Endodermal cell (in vitro differentiated cells): ENCODE results near the gene DSCAML1. TPM values are rescaled to one million over a fixed set of nuclear protein-coding genes. Genes with fewer than 3 reads are reported as not detected.

Source experiments
- DNase-seq: peaks from one replicate; pipeline ENCODE4 v3.0.0-alpha.2; 2017
- H3K27ac ChIP-seq: 2 replicates; pipeline ENCODE4 v1.5.1; 2013; ENCODE audit warnings: mild to moderate bottlenecking, low read depth, low read length, moderate library complexity
- H3K27me3 ChIP-seq: 2 replicates; pipeline ENCODE4 v1.6.1; 2013; ENCODE audit warnings: mild to moderate bottlenecking, low read length, moderate library complexity; ENCODE audit not compliant: insufficient read depth, control insufficient read depth, poor library complexity, severe bottlenecking
- H3K36me3 ChIP-seq: 2 replicates; pipeline ENCODE4 v1.7.0; 2013; ENCODE audit warnings: mild to moderate bottlenecking, low read length, moderate library complexity; ENCODE audit not compliant: control insufficient read depth, insufficient read depth
- H3K4me1 ChIP-seq: one replicate; pipeline ENCODE4 v1.7.0; 2013; ENCODE audit warnings: low read length; ENCODE audit not compliant: control insufficient read depth, insufficient read depth
- H3K4me3 ChIP-seq: 2 replicates; pipeline ENCODE4 v1.5.1; 2013; ENCODE audit warnings: mild to moderate bottlenecking, low read length, moderate library complexity
- H3K9ac ChIP-seq: 2 replicates; pipeline ENCODE4 v1.6.1; 2013; ENCODE audit warnings: mild to moderate bottlenecking, low read length, moderate library complexity; ENCODE audit not compliant: poor library complexity, severe bottlenecking; ENCODE audit errors: extremely low read depth
- H3K9me3 ChIP-seq: 2 replicates; pipeline ENCODE4 v1.6.1; 2013; ENCODE audit warnings: mild to moderate bottlenecking, low read length, moderate library complexity; ENCODE audit not compliant: control insufficient read depth
- H3K27ac Mint-ChIP-seq: 2 replicates; pipeline ENCODE4 v1.8.0; 2020; ENCODE audit warnings: mixed read lengths
- H3K27me3 Mint-ChIP-seq: 2 replicates; pipeline ENCODE4 v1.8.0; 2021; ENCODE audit warnings: mild to moderate bottlenecking, mixed read lengths; ENCODE audit not compliant: insufficient read depth
- H3K36me3 Mint-ChIP-seq: 2 replicates; pipeline ENCODE4 v1.8.0; 2020; ENCODE audit warnings: low read depth, mixed read lengths
- H3K4me1 Mint-ChIP-seq: 2 replicates; pipeline ENCODE4 v1.8.0; 2020; ENCODE audit warnings: mixed read lengths
- H3K4me3 Mint-ChIP-seq: 2 replicates; pipeline ENCODE4 v1.8.0; 2020; ENCODE audit warnings: mild to moderate bottlenecking, moderate library complexity, mixed read lengths
- H3K9me3 Mint-ChIP-seq: 2 replicates; pipeline ENCODE4 v1.8.0; 2020; ENCODE audit warnings: mild to moderate bottlenecking, mixed read lengths
- CTCF ChIP-seq: fragments of 200-600 bp; sonication (generic); conservative IDR thresholded peaks from 2 replicates; pipeline ENCODE4 v1.5.0; 2021; ENCODE audit warnings: antibody characterized with exemption, mild to moderate bottlenecking
- WGBS, 2 experiments: methylation state at CpG; one replicate each; pipeline versions ENCODE4 v1.1.5 to v1.1.7; 2013; ENCODE audit warnings: missing lambda C conversion rate in 2 of 2, mixed read lengths in 1 of 2; ENCODE audit not compliant: insufficient coverage in 1 of 2, insufficient read length in 1 of 2; 5-methylcytosine and 5-hydroxymethylcytosine counted together
- total RNA-seq, 2 donors: library from RNA; stranded (reverse); fragmentation: NEBNext Ultra II Directional in 1 of 2; extraction: Animal tissue kit (Norgen Biotek cat#: 25700) in 1 of 2; gene quantifications; 2 replicates in 1 of 2; 3 replicates in 1 of 2; pipeline ENCODE4 v1.2.1, GENCODE V29; 2021

The DSCAML1 gene
- total RNA-seq, 2 donors from 2014 or later, result 5.6 to 10.9 TPM

- Histone ChIP-seq H3K9ac (no peak overlapping the region), H3K4me3 (no peak overlapping the region), H3K27me3 (peaks cover 87% of the 10 kb centered on the region), H3K27ac (no peak overlapping the region), H3K36me3 (no peaks in the 10 kb centered on the region), H3K4me1 (peaks cover 3% of the 10 kb centered on the region), H3K9me3 (no peaks in the 10 kb centered on the region)
- Mint-ChIP-seq H3K27ac (no peak overlapping the region), H3K4me1 (peaks cover 41% of the 10 kb centered on the region), H3K36me3 (no peaks in the 10 kb centered on the region), H3K9me3 (no peaks in the 10 kb centered on the region), H3K4me3 (no peak overlapping the region), H3K27me3 (peaks cover 65% of the 10 kb centered on the region)
- no peak for DNase-seq
- TF ChIP-seq CTCF, result no peak
- WGBS, 2 experiments, result 90 to 100% methylated on average over 1 to 4 of the region's 4 CpGs
These were observed 187.0 kb downstream of the DSCAML1 start for GRCh38 chr11:117610045-117610444.

DNA sequence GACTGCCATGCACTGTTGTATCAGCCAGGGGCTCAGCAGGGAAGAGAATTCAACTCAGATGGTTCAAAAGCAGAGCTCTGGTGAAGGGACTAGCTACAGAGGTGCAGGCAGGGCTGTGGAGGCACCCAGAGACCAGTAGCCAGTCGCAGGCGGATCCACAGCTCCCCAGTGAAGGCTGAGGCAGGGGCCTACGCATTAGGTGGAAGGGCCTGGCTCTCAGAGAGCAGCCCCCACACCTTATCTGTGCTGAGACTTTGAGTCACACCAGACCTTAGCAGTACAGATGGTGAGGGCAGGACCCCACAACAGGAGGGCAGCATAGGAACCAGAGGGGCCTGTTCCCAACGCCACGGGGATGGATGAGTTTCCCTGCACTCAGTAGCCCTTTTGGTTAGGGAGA is 189.6 kb downstream of the DSCAML1 start:
- no peak overlapping the region for H3K27ac Mint-ChIP-seq
- Histone ChIP-seq H3K27ac (no peak overlapping the region), H3K36me3 (no peaks in the 10 kb centered on the region), H3K27me3 (peaks cover 87% of the 10 kb centered on the region), H3K4me3 (no peak overlapping the region), H3K9ac (no peak overlapping the region), H3K9me3 (no peaks in the 10 kb centered on the region), H3K4me1 (no peaks in the 10 kb centered on the region)
- no peaks in the 10 kb centered on the region for H3K36me3 Mint-ChIP-seq
- peaks cover 28% of the 10 kb centered on the region for H3K4me1 Mint-ChIP-seq
- DNase-seq, result peak; percentile 43
- 89 to 94% methylated on average over 5 of the region's 5 CpGs for WGBS, 2 experiments
- H3K4me3 Mint-ChIP-seq, result no peak overlapping the region
- peaks cover 84% of the 10 kb centered on the region for H3K27me3 Mint-ChIP-seq
- no peak for TF ChIP-seq CTCF
- H3K9me3 Mint-ChIP-seq, result no peaks in the 10 kb centered on the region

- Mint-ChIP-seq H3K36me3 (no peaks in the 10 kb centered on the region), H3K4me1 (peaks cover 27% of the 10 kb centered on the region), H3K27me3 (peaks cover 78% of the 10 kb centered on the region), H3K9me3 (no peaks in the 10 kb centered on the region), H3K4me3 (no peak overlapping the region), H3K27ac (no peak overlapping the region)
- no peak for DNase-seq
- H3K27ac ChIP-seq, result no peak overlapping the region
- no peaks in the 10 kb centered on the region for H3K36me3 ChIP-seq
- H3K27me3 ChIP-seq, result peaks cover 83% of the 10 kb centered on the region
- 78 to 93% methylated on average over 5 of the region's 5 CpGs for WGBS, 2 experiments
- no peaks in the 10 kb centered on the region for H3K4me1 ChIP-seq
- no peak overlapping the region for H3K4me3 ChIP-seq
- H3K9me3 ChIP-seq, result no peaks in the 10 kb centered on the region
- no peak for TF ChIP-seq CTCF
- H3K9ac ChIP-seq, result no peak overlapping the region
These were observed 190.2 kb downstream of the DSCAML1 start for GRCh38 chr11:117606790-117607189.
